IPS-18c (cell line): Measurements from ENCODE around the gene GDNF.
"Not testable (repeated sequence)": the region's sequence is repeated elsewhere in the genome, so short reads cannot be mapped to it uniquely, and the experiment has no call there.

Experiments used
- H3K4me3 ChIP-seq: 2 replicates; pipeline ENCODE4 v1.7.0; 2013; ENCODE audit warnings: low read depth, mild to moderate bottlenecking, low read length, moderate library complexity; ENCODE audit not compliant: insufficient read depth
- H3K9me3 ChIP-seq: one replicate; pipeline ENCODE4 v1.6.1; 2013; ENCODE audit warnings: mild to moderate bottlenecking, low read length, moderate library complexity; ENCODE audit not compliant: control insufficient read depth, insufficient read depth

The GDNF gene

DNA sequence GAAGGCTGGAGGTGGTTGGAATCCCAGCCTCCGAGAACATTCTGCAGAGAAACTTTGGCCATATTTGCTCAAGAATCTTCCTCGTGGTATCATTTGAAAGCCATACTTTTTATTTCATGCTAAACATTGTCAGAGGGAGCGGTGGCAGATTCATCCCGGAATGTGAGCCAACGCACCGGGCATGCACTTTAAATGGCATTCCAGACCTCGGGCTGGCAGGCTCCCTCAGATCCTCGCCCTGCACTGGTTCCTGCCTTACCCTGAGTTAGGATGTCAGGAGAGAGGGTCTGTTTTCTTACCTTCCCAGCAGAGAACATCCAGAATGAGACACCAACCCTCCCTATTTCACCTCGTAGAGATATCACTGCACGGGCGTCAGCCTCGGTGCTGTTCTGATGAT lies 33.8 kb downstream of the GDNF start:
- Histone ChIP-seq H3K9me3 (peaks cover 2% of the 10 kb centered on the region), H3K4me3 (no peak overlapping the region)

DNA sequence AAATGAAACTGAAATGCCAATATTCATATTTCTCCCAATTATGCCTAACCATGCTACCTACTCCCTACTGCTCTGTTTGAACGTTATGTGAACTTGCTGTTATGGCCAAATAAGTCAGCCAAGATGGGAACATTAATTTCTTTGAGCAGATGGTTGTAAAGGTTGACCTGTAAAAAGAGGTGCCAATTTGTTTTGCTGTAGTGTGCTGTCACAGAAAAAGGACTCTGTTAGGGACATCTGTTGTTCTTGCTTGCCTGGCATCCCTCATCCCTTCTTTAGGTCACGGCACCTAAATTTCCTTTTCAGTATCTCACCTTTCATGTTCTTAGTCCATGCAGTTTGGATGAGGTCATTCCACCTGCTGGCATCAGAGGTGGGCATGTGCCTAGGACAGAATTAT lies 35.4 kb downstream of the GDNF start:
- peaks cover 2% of the 10 kb centered on the region for H3K9me3 ChIP-seq
- no peak overlapping the region for H3K4me3 ChIP-seq

DNA sequence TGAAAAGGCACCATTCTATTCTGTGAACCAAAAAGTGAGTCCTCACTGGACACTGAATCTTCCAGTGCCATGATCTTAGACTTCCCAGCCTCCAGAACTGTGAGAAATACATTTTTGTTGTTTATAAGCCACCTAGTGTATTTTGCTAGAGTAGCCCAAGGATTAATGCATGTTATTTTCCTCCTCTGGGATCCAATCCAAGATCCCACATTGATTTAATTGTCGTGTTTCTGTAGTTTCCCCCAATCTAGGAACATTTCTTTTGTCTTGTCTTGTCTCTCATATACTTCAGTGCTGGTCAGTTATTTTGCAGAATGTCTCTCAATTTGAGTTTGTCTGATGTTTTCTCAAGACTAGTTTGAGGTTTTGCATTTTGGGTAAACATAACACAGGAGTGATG lies 36.4 kb downstream of the GDNF start:
- H3K4me3 ChIP-seq, result no peak overlapping the region
- peaks cover 2% of the 10 kb centered on the region for H3K9me3 ChIP-seq

DNA sequence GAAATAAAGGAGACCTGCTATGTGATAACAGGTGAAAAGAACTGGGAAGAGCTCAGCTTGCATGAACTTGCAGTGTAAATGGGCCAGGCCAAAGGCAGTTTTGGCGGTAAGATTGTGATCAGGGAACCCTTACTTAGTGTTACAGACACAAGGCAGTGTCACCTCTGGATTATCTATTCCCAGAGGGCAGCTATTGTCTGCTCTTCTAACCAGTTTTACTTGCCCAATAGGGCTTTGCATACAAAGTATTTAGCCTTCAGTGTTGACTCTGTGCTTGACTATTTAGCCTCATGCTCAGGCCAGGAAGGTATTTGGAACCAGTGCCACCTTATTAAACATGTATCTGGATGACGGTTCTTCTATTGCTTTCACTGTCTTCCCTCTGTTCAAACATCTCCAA lies 38.3 kb downstream of the GDNF start:
- Histone ChIP-seq H3K9me3 (no peaks in the 10 kb centered on the region), H3K4me3 (no peak overlapping the region)

DNA sequence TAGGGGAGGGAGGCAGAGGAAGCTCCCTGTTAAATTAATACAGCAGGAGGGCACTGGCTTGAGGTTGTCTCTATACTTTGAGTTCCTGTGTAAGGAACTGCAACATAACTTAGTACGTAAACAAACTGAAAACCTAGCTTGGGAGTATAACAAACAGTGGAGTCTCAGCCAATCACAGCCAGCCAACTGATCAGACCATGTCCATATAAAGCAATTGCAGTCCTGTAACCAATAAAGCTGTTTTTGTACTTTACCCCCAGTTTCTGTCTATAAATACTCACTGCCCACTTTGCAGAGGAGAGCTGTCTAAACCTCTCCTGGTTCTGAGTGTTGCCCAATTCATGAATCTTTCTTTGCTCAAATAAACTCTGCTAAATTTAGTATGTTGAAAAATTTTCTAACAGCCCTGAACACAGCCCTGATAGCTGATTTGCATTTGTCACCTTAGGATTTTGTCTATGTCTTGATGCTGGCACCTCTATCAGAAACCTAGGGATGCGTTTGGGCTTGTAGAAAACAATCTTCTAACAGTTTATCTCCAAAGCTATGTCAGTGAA lies 39.9 kb downstream of the GDNF start:
- no peak overlapping the region for H3K4me3 ChIP-seq

DNA sequence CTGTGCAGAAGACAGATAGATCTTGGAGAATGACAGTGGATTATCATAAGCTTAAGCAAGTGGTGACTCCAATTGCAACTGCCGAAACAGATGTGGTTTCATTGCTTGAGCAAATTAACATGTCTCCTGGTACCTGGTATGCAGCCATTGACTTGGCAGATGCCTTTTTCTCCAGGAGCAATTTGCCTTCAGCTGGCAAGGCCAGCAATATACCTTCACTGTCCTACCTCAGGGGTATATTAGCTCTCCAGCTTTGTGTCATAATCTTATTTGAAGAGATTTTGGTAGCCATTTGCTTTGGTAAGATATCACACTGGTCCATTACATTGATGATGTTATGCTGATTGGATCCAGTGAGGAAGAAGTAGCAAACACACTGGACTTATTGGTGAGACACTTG lies 43.4 kb downstream of the GDNF start:
- not testable (repeated sequence) for H3K9me3 ChIP-seq, H3K4me3 ChIP-seq

More for the DNA sequence above, 39.9 kb downstream of the GDNF start:
- no peaks in the 10 kb centered on the region for H3K9me3 ChIP-seq

DNA sequence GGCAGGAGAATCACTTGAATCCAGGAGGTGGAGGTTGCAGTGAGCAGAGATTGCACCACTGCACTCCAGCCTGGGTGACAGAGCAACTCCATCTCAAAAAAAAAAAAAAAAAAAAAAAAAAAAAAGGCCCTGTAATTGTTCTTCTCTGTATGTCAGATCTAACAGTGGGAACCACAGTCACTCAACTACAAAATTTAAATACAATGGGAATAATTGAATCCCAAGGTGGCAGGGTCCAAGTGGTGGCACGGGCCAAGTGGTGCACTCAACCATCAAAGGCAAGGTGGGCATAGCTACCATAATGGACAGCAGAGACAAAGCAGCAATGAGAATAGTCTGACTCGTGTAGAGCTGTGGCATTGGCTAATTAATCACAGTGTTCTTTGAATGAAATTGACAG lies 44.5 kb downstream of the GDNF start:
- H3K9me3 ChIP-seq, H3K4me3 ChIP-seq: not testable (repeated sequence)

DNA sequence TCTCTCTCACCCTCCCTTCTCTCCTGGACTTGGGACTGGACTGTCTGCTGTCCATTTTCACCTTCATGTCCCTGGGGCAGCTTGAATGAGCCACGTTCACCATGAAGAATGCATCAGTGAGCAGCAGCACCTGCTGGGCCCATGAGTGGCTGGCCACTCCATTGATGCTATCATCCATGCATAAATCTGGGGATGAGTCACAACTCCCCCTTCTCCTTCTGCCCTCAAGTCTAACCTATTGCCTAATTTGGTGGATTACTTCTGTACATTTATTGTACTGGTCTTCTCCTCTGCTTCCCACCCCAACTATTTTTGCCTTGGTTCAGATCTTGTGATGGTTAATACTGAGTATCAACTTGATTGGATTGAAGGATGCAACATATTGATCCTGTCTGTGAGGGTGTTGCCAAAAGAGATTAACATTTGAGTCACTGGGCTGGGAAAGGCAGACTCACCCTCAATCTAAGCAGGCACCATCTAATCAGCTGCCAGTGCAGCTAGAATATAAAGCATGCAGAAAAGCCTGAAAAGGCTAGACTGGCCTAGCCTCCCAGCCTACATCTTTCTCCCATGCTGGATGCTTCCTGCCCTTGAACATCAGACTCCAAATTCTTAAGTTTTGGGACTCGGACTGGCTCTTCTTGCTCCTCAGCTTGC lies 46.7 kb downstream of the GDNF start:
- Histone ChIP-seq H3K4me3 (no peak overlapping the region), H3K9me3 (peaks cover 3% of the 10 kb centered on the region)

DNA sequence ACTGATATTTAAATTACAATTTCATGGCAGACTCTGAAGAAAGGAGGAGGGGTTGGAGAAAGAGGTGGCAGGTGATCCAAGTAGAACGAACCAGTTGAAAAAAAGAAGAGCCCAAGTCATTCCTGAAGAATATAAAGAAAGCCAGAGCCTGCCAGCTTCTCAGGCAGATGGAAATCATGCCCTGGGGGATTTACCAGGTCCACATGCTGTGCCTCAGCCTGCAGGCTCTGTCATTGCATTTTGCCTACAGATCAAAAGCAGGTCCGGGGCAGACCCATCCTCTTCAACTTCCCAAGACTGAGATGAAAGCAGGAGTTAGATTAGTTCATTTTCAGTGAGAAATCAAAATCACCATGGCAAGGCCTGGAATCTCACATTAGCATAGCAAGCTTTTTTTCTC lies 48.5 kb downstream of the GDNF start:
- no peak overlapping the region for H3K4me3 ChIP-seq
- peaks cover 3% of the 10 kb centered on the region for H3K9me3 ChIP-seq

DNA sequence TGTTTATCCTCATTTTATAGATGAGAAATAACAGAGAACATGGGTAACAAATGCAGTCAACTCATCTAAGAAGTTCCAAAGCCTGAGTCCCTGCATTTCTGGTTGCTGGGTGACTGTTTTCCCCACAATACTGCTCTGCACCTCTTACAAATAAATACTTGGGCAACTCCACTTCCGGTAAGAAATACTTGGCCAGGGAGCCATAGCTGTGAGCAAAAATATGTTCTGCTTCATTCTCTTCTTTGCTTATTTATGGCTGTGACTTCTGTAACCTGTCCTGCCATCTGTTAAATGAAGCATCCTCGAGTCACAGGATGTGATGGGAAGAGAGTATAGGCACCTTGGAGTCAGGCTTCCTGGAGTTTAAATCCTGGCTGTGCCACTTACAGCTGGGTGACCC lies 49.9 kb downstream of the GDNF start:
- H3K9me3 ChIP-seq, result peaks cover 6% of the 10 kb centered on the region

DNA sequence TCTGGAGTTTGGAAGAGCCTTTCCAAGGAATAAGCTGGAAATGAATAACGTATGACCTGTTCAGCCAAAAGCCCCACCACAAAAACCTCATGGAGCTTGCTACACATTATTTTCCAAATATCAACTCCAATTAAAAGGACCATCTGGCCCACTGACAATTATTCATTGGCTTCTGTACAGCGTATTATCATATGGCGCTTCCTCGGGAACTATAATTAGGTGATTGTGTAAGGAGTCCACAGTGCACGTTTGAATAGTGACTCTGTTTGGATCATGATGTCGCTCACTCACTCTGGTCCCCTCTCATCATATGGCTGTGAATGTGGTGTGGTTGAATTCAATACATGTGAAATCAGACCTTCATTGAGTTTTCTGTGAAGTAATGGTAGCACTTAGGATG lies 52.1 kb downstream of the GDNF start:
- peaks cover 4% of the 10 kb centered on the region for H3K9me3 ChIP-seq
- H3K4me3 ChIP-seq, result no peak overlapping the region

More for the DNA sequence above, 49.9 kb downstream of the GDNF start:
- no peak overlapping the region for H3K4me3 ChIP-seq

DNA sequence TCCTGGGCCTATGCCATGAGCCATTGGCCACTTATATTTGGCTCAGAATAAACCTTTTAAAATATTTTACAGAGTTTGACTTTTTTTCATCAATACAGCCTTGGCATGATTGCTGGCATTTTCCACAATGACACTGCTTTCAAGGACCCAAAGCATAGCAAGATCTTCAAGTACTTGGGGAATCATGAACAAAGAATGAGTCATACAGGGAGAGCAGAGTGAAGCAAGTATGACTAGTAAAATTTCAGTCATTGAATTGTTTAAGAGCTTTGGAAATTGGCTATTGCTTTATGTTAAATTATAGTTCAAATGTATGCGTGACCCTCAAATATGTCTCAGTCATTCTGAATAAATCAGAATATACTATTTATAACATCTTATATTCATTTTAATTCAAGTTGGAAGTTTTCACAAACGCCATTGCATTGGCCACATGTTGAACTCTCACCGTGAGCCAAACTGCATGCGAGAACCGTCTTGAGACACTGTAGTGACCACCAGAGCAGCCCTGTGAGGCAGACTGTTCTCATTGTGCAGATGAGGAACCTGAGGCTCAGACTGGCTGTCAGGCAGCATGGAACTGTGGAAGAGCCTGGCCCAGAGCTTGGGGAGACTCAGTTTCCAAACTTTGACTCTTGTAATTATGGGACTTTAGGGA lies 52.9 kb downstream of the GDNF start:
- Histone ChIP-seq H3K4me3 (no peak overlapping the region), H3K9me3 (peaks cover 3% of the 10 kb centered on the region)

DNA sequence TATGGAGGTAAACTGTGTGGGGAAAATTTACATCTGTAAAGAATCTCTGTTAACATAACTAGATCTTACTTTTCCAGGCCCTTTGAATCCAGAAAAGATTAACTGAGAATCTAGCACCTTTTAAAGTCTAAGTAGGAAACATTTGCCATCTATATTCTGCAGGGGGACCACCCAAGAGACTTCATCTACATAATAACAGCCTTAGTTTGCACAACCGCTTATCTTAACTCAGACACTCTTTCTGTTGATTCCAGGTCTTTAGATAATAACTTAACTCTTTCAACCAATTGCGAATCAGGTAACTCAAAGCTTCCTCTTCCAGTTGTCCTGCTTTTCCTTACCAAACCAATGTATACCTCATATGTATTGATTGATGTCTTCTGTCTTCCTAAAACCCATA lies 53.4 kb downstream of the GDNF start:
- H3K4me3 ChIP-seq, result no peak overlapping the region

DNA sequence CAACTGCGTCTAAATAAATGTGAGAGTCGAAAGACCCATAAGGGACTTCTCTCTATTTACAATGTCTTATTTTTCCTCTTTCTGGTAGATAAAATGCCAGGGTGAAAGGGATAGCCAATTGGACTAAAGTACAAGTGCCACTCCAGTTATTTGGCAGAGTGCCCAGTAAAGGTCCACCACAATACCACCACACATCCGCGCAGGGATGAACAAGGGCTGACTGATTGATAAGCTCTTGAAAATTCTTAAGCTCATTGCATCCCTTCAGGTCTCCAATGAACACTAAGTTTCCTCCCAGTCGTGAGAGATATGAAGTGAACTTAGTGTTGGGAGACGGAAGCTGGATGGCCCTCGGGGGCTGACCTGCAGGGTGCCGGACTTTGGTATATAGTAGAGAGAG lies 58.4 kb downstream of the GDNF start:
- not testable (repeated sequence) for H3K9me3 ChIP-seq, H3K4me3 ChIP-seq

More for the DNA sequence above, 53.4 kb downstream of the GDNF start:
- peaks cover 3% of the 10 kb centered on the region for H3K9me3 ChIP-seq

DNA sequence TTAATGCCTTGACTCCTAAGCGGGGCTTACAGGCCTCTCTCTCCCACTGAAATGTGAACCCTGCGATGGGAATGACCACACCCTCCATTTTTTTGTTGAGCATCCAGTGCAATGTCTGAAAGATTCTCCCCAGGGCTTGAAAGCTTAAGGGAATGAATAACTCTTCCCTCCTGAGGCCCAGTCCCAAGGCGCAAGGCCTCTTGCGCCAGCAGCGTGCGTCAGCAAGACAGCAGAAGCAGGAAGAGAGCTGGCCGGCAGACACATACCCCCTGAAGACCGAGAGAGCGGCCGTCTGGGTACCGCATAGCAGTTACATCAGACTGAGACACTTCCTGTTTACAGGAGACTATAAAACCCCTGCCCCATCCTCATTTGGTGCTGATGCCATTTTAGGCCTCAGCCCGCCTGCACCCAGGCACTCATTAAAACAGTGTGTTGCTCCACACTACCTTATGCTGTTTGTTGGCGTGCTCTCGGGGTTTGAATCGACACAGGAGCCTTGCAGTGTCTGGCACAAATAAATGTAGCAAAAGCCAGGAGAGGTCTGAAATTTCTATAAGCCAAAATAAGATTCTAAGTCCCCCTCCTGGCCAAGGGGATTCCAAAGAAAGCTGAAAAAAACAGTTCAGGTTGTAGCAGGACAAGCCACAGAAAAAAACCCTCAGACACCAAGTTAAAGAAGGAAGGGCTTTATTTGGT lies 62.3 kb downstream of the GDNF start:
- H3K4me3 ChIP-seq, result no peak overlapping the region
- peaks cover 2% of the 10 kb centered on the region for H3K9me3 ChIP-seq

DNA sequence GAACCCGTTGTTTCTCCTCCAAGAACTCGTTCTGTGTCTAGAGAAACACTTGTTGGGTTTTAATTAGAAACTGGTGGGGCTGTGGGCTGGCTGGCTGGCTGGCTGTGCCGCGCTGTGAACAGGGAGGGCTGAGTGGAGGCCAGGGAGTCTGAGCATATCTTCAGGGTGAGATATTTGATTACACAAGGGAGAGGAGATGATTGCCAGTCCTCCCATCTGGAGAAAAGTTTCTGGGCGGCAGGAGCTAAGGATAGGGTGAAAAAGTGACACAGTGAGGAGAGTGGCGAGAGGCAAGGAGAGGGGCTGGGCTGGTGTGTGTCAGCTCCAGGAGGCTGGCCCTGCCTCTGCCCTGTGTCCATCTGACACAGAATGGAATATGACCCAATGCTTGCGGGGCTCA lies 63.0 kb downstream of the GDNF start:
- Histone ChIP-seq H3K4me3 (no peak overlapping the region), H3K9me3 (peaks cover 2% of the 10 kb centered on the region)

DNA sequence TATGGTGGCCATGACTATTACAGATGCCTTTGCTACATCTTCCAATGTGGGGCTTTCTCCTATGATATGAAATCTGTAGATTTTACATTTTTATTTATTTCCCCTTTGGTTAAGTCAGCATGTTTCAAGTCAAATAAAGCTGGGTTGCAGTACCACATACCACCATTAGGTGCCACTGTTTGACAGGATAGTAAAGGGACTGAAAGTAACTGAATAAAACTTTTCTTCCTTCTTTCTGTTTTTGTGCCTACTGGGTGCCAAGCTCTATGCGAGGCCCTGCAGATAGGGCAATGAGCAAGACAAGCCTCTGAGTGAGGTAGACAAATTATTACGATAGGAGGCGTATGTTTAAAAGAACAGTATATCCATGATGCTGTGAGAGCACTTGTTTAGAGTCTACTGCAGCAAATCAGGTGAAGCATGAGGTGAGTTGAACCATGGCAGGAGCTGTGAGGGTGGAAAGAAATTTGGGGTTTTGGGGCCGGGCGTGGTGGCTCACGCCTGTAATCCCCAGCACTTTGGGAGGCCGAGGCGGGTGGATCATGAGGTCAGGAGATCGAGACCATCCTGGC lies 64.8 kb downstream of the GDNF start:
- no peak overlapping the region for H3K4me3 ChIP-seq
- peaks cover 2% of the 10 kb centered on the region for H3K9me3 ChIP-seq

DNA sequence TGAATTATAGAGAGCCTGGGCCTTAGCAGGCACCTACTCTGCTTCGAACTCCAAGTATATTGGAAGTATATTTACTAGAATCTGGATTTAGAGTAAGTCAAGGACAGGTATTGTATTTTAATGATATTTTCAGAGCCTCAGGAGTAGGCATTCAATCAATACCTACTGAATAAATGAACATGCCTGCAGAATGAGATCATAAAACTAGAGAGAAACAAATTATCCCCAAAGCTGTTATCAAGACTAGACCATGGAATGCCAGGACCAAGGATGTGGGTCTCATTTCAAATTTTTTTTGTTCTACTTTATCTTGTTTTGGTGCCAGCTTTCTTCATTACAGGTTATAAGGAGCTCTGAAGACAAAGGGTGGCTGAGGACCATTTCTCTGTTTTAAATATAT lies 66.0 kb downstream of the GDNF start:
- H3K4me3 ChIP-seq, result no peak overlapping the region
- H3K9me3 ChIP-seq, result peaks cover 4% of the 10 kb centered on the region
